WERI-Rb-1 (cell line): ENCODE measurements around the gene DMRT2.

Experiments
- DNase-seq: peaks from one replicate; pipeline ENCODE4 v3.0.0-alpha.2; 2020
- H3K27ac ChIP-seq: fragments of 250-450 bp; sonication (Bioruptor Pico); 2 replicates; pipeline ENCODE4 v1.5.1; 2020; ENCODE audit warnings: mild to moderate bottlenecking, moderate library complexity
- H3K27me3 ChIP-seq: fragments of 250-450 bp; sonication (Bioruptor Pico); 2 replicates; pipeline ENCODE4 v1.5.1; 2021; ENCODE audit warnings: mild to moderate bottlenecking, low read depth, moderate library complexity; ENCODE audit not compliant: insufficient read depth, severe bottlenecking
- H3K36me3 ChIP-seq: fragments of 250-450 bp; sonication (Bioruptor Pico); 2 replicates; pipeline ENCODE4 v1.5.1; 2020; ENCODE audit warnings: mild to moderate bottlenecking, moderate library complexity
- H3K4me3 ChIP-seq: 2 replicates; pipeline ENCODE4 v1.5.1; 2011; ENCODE audit warnings: low read depth, mild to moderate bottlenecking, control low read depth, low read length
- H3K9me3 ChIP-seq: fragments of 250-450 bp; sonication (Bioruptor Pico); 2 replicates; pipeline ENCODE4 v1.5.1; 2021; ENCODE audit warnings: mild to moderate bottlenecking, moderate library complexity; ENCODE audit not compliant: severe bottlenecking
- TF ChIP-seq, protein P1 (sequence below): IDR thresholded peaks from 2 replicates; pipeline ENCODE4 v1.5.1; 2011; ENCODE audit warnings: low read depth, mild to moderate bottlenecking, control low read depth, inconsistent platforms, low read length

The DMRT2 gene

DNA sequence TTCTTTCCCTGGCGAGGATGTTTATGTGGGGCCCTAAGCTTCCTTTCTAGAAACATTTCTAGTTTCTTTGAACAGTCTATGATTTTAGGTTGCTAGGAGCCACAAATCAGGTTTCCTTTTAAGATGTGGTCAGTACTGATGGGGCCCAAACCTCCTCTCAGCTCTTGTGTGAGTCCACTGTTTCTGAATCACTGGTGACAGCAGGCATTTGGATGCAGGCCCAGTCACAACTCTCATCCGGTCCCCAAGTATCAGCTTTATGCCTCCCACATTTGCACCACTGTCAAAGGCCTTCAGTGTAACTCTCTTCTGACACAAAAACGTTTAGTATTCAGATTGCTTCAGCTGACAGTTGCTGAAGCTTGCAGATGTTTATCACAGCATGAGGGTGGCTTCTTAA lies 7.8 kb downstream of the DMRT2 start:
- TF ChIP-seq, protein P1, sequence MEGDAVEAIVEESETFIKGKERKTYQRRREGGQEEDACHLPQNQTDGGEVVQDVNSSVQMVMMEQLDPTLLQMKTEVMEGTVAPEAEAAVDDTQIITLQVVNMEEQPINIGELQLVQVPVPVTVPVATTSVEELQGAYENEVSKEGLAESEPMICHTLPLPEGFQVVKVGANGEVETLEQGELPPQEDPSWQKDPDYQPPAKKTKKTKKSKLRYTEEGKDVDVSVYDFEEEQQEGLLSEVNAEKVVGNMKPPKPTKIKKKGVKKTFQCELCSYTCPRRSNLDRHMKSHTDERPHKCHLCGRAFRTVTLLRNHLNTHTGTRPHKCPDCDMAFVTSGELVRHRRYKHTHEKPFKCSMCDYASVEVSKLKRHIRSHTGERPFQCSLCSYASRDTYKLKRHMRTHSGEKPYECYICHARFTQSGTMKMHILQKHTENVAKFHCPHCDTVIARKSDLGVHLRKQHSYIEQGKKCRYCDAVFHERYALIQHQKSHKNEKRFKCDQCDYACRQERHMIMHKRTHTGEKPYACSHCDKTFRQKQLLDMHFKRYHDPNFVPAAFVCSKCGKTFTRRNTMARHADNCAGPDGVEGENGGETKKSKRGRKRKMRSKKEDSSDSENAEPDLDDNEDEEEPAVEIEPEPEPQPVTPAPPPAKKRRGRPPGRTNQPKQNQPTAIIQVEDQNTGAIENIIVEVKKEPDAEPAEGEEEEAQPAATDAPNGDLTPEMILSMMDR = no peak
- H3K27me3 ChIP-seq = peaks cover 14% of the 10 kb centered on the region
- H3K27ac ChIP-seq = no peak overlapping the region
- H3K36me3 ChIP-seq = no peaks in the 10 kb centered on the region
- no peak overlapping the region for H3K4me3 ChIP-seq
- DNase-seq = no peak
- H3K9me3 ChIP-seq = no peaks in the 10 kb centered on the region

DNA sequence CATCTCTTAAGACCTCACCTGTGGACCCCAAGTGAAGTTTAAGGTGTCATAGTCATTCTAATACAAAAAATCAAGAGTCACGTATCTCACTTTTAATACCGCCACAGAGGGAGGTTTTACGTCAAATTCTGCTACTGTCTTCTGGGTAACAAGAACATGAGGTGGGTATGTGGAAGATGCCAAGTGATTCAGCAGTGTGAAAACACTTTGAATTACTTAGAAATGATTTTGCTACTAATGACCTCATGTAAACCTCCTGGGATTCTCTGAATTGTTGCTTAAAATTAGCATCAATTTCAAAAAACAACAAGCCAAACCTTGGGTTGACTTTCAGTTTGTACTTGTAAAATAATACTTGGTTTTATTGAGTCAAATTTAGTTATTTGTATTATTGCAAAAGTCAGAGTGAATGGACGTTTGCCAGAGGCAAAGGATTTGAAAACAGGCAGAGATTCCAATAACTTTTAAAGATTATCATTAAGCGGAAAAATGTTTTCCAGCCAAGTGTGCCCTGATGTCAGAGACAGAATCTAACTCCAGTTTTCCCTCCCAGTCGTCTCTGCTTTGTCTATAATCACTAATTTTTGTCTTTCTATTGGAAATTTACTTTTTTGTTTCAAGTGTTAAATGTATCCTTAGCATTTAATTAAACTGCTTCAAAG lies 8.8 kb downstream of the DMRT2 start:
- TF ChIP-seq, protein P1 = no peak
- Histone ChIP-seq H3K27ac (no peak overlapping the region), H3K4me3 (no peak overlapping the region), H3K9me3 (no peaks in the 10 kb centered on the region), H3K36me3 (no peaks in the 10 kb centered on the region), H3K27me3 (peaks cover 5% of the 10 kb centered on the region)
- no peak for DNase-seq

DNA sequence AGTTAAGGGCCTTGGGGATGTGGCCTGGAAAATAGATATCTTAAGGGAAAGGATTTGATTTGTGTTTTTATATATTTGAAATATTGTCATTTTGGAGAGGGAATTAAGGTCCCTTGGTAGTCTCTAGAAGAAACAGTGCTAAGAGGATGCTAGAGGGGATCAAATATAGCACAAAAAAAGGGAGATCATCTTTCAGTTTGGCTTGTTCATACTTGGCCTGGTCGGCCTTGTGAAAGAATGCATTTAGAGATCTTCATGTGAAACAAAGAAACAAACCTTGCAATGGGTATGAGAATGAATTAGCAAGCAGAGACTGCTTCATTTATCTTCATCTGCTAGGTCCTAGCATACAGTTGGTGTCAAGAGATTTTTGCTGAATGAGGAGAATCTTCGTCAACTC lies 15.0 kb downstream of the DMRT2 start:
- Histone ChIP-seq H3K36me3 (no peaks in the 10 kb centered on the region), H3K4me3 (no peak overlapping the region), H3K27ac (no peak overlapping the region), H3K9me3 (no peaks in the 10 kb centered on the region), H3K27me3 (peaks cover 14% of the 10 kb centered on the region)
- TF ChIP-seq, protein P1 = no peak
- no peak for DNase-seq

DNA sequence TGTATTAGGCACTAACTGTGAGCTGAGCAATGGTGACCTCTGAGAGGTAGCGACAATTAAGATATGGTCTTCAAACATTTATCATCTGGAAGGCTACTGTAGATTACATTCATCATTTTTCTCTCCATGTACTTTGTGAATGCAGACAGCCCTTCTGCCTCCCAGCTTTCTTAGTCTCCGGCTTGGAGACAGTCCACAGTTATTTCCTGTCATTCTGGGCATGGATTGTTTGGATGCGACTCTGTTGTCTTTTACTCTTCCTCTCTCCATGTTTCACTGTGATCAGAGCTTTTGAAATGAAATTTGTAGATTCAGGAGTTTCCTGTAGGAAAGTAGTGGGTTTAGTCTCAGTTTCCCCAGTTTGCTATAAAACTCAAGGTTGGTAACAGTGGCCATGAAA lies 20.5 kb downstream of the DMRT2 start:
- H3K36me3 ChIP-seq = no peaks in the 10 kb centered on the region
- no peak overlapping the region for H3K4me3 ChIP-seq
- H3K9me3 ChIP-seq = no peaks in the 10 kb centered on the region
- no peak for DNase-seq
- H3K27me3 ChIP-seq = peaks cover 55% of the 10 kb centered on the region
- TF ChIP-seq, protein P1 = no peak
- no peak overlapping the region for H3K27ac ChIP-seq

DNA sequence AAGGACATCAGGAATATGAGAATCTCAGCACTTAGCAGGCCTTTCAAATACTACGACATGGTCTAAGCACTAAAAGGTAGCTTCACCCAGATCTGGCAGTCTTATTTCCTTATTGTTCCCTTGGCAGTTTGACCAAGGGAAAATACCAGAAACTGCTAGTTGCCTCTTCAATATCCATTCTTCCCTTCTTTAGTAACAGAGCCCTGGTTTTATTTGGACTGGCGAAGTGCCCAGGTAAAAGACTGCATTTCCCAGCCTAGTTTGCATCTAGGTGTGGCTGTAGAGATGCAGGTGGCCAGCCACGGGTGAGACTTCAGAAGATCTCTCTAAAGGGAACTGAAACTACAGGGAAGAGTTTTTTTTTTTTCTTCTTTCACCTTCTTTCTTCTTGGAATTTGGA lies 21.6 kb downstream of the DMRT2 start:
- Histone ChIP-seq H3K27ac (no peak overlapping the region), H3K9me3 (no peaks in the 10 kb centered on the region)
- TF ChIP-seq, protein P1 = no peak

DNA sequence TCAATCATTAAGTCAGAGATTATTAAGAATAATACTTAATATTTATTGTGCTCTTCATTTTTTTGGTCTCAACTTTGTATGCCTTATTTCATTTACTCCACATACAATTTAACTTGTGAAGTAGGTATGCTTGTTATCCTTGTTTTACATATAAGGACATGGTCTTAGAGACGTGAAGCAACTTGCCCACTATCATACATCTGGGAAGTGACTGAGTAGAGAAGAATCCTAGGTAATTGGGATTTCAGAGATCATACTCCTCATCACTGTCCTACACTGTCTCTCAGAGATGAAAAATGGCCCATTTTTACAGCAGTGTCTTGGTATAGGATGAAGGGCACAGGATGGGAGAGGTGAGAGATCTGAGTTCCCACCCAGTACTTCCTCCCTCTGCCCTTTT lies 23.3 kb downstream of the DMRT2 start:
- TF ChIP-seq, protein P1 = no peak

More for the DNA sequence above, 21.6 kb downstream of the DMRT2 start:
- no peaks in the 10 kb centered on the region for H3K36me3 ChIP-seq
- no peak overlapping the region for H3K4me3 ChIP-seq
- DNase-seq = no peak
- H3K27me3 ChIP-seq = peaks cover 63% of the 10 kb centered on the region

More for the DNA sequence above, 23.3 kb downstream of the DMRT2 start:
- Histone ChIP-seq H3K9me3 (no peaks in the 10 kb centered on the region), H3K27ac (no peak overlapping the region), H3K27me3 (peaks cover 79% of the 10 kb centered on the region), H3K36me3 (no peaks in the 10 kb centered on the region), H3K4me3 (no peak overlapping the region)
- no peak for DNase-seq
